GM21723 (cell line): ENCODE measurements around the gene NTN5.
"Not testable (repeated sequence)": the region's sequence is repeated elsewhere in the genome, so short reads cannot be mapped to it uniquely, and the experiment has no call there.

Source experiments
- ATAC-seq: cut with Tn5 transposase; IDR thresholded peaks from one replicate; pipeline ENCODE4 v1.9.1; 2021; ENCODE audit warnings: mild to moderate bottlenecking, moderate library complexity; ENCODE audit not compliant: unreplicated experiment

The NTN5 gene

DNA sequence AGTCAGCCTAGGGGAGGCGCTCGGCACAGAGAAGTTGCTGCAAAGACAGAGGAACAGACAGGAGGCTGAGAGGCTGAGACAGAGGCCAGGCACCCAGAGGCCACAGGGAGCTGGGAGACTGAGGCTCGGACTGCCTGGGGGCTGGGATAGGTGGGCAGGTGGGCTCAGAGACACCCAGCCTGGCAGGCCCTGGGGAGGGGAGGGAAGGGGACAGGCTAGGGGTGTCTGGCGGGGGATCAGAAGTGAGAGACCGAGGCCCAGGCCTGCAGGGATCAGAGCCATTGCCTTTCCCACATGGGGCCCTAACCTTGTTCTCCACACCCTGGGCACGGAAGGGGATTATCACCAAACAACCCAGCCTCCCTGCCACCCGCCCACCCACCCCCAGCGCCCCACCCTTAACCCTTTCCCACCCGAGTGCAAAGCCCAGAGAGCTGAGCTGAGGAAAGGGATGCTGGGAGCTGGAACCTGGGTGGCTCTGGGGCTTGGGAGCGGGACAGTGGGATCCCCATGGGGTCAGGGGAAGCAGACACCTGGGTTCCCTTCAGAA is 1.3 kb downstream of the NTN5 start:
- ATAC-seq, result no peak

DNA sequence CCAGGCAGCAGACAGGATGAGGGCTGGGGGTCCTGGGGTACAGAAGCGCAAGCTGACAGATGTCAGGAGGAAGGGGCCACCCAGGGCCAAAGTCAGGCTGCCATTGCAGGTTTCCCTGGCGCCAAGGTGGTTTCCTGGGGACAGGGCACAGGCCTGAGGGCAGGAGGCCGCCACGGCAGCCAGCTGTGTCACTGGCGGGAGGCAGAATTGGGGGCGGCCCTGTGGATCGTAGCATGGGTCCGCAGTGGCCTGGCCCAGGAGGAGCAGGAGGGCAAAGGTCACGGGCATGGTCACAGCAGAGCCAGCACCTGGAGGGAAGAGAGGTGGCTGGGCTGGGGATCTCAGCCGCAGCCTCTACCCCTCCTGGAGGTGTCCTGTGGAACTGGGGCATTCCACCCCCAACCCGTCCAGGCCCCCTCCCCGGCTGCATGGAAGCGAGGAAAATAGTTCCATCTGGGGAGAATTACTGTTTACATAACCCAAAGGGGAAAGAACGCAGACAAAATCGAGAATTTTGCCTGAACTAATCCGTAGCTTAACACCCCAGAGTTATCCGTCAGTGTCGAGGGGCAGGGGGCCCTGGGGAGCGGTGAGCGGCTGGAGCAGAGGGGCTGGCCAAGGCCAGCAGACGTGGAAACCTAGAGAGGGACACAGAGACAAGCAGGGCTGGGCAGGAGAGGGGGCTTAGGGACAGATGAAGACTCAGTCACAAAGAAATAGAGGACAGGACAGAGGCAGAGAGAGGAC is 1.9 kb downstream of the NTN5 start:
- no peak for ATAC-seq

DNA sequence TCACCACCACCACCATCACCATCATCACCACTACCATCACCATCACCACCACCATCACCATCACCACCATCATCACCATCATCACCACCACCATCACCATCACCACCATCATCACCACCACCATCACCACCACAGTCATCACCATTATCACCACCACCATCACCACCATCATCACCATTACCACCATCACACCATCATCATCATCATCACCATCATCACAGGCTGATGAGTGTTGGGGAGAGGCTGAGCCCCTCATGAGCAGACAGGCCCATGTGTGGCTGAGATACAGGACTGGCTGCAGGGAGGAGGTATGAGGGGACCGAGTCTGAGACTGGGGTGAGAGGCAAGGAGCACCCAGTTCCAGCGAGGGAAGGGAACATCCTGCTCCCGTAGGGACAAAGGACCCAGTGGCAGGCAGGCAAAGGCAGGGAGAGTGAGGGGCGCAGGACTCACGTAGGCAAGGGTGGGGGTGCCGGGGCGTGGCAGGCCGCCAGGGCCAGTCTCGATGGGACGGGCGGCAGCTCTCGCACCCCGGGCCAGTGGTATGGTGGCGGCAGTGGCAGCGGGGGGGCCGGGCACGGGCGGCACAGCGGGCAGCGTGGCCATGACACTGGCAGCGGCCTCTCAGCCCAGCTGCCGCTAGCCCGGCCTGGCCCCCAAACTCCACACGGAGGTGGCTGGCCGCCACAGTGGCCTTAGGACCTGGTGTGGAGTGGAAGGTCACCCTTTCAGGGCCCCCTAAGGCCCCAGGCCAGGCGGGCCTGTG is 2.7 kb downstream of the NTN5 start:
- no peak for ATAC-seq

DNA sequence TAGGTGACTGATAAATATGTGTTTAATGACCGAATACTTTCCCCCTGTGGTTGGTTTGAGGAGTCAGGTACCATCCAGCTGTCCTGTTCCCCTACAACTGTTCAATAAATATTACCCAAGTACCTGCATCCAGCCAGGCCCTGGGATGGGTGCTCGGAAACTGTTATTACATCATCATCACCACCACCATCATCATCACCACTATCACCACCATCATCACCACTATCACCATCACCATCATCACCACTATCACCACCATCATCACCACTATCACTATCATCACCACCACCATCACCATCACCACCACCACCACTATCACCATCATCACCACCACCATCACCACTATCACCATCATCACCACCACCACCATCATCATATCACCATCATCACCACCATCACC is 4.1 kb downstream of the NTN5 start:
- ATAC-seq, result no peak

DNA sequence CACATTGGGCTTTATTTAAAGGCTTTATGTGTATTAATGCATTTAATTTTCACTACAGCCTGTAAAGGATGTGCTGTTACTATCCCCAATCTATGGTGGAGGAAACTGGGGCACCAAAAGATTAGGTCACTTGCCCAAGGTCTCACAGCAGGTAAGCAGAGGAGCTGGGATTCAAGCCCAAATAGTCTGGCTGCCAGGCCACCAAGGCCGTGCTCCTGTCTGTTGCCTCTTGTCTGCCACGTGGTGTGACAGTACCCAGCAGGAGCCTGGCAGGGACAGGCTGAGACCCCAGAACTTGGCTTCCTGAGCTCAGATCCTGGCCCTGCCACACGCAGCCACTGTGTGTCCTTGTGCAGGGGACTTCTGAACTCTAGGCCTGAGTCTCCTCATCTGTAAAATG is 4.5 kb downstream of the NTN5 start:
- ATAC-seq, result no peak

DNA sequence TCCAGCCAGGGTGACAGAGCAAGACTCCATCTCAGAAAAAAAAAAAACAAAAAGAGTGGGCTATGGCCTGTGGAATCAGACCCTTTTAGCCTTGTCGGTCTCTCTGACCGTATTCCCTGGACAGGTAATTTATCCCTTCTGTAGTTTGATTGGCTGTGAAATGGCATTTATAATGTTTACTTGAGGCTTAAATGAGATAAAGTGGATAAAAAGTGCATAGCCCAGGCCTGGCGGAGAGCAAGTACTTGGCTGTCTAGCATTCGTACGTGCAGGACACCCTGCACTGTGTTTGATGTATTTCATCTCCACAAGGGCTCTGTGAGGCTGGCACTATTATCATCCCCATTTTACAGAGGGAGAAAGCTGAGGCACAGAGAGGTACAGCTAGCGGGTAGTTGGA is 7.0 kb downstream of the NTN5 start:
- ATAC-seq, result no peak

DNA sequence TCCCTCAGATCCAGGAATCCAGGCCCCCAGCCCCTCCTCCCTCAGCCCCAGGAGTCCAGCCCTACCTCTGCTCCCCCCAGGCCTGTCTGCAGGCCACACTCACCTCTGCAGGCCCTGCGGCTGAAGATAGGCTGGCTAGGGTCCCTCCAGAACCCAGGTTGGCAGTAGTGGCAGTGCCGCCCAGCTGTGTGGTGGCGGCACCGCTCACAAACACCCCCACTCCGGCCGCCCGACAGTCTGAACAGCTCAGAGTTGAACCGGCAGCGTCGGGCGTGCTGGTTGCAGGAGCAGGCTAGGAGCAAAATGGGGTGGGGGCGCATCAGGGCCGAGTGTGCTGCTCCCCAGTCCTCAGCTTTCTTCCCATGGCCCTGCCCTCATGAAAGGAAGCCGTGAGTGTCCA is 8.3 kb downstream of the NTN5 start:
- no peak for ATAC-seq

DNA sequence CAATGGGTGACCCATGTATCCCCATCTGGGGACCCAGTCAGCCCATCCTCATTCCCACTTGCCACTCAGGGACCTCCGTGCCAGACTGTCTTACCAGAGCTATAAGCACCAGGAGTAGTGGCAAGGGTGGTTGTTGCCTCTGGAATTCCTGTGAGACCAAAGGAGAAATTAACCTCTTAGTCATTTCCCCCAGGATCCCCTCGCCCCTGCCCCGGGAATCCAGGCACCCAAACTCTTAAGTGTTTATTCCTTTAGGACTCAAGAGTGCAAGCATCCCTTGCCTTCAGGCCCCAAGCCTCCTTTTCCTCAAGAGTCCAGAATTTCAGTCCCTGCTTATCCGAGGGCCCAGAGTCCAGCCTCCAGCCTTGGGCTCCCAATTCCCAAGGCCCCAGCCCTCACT is 9.2 kb downstream of the NTN5 start:
- no peak for ATAC-seq

DNA sequence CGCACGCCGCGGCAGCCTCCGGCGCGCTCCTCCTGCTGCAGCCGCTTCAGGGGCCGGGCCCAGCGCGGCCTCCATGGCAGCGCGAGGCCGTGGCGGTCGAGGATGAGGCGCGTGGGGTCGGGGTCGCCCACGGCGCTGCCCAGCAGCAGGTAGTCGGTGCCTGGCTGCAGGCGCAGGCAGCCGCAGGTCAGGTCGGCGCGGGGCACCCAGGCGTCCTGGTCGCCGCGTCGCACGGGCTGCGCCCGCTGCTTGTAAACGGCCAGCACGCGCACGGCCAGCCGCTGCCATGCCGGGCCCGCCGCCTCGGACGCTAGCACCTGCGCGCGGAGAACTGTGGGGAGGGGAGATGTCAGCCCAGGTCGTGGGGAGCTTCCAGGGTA is 11.1 kb downstream of the NTN5 start:
- ATAC-seq, result no peak

DNA sequence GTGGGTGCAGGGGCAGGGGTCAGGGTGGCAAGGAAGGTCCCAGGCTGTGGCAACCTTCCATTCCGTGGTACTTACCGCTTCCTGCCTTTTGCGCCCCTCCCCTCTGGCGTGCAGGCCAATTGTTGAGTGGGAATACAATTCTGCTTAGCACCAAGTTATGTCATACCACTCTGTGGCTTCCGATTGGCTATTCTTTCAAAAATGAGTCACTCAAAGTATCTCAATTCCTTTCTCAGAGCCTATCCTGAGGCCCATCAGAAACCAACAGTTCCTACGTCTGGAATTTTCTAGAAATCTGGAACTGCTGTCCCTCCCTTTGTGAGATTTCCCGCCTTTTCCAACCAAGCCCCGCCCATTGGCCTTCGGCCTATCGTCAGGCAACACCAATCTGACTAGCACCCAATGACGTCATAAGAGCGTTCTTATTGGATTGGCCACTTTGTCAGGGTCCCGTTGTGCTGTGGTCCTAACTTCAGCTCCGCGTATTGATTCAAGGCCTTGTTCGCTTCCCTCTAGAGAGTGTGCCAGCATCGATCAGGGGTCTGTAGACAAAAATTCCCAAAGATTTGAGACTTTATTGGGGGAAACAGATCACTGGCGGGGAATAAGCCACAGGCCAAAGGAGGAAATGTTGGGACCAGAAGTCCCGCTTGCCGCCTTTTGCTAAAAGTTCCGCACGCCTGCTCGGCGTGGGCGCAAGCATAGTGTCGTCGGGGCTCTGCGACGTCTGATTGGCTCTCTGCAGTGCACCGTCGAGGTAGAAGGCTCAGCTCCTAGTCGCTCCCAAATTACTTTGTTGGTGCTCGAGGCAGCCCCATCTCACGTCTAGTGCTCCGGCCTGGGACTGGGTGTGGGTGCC is 11.7 kb downstream of the NTN5 start:
- peak; percentile 81 for ATAC-seq

DNA sequence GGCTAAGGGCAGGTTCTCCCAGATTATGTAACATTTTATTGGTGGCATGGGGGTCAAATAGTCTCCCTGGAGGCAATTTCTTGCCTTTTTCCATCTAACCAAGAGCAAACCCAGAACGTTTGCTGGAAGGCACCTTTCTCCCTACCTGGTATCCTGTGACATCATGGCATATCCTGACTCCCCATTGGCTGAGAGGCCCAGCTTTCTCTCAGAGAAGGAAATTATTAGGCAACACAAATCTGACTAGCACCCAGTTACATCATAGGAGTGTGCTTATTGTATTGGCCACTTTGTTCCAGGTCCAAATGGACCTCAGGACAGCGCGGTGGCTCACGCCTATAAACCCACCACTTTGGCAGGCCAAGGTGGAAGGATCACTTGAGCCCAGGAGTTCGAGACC is 13.0 kb downstream of the NTN5 start:
- ATAC-seq, result no peak

DNA sequence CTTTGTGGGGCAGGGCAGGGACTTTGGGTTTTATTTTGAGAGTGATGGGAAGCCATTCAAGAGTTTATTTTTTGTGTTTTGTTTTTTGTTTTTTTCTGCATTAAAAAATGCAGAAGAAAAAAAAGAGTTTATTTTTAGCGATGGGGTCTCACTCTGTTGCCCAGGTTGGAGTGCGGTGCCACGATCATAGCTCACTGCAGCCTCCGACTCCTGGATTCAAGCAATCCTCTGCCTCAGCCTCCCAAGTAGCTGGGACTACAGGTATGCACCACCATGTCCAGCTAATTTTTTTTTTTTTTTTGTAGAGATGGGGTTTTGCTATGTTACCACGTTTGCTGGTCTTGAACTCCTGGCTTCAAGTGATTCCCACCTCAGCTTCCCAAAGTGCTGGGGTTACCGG is 14.3 kb downstream of the NTN5 start:
- no peak for ATAC-seq

DNA sequence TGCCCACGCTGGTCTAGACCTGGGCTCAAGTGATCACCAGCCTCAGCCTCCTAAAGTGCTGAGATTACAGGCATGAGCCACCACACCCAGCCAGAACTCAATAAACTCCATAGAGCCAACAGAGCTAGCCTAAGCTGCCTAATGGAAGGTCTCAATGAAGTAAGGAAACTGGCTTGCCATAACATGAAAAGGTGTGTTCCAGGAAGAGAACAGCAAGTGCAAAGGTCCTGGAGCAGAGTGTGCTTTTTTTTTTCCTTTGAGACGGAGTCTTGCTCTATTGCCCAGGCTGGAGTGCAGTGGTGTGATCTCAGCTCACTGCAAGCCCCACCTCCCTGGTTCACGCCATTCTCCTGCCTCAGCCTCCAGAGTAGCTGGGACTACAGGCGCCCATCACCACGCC is 15.0 kb downstream of the NTN5 start:
- ATAC-seq, result not testable (repeated sequence)

DNA sequence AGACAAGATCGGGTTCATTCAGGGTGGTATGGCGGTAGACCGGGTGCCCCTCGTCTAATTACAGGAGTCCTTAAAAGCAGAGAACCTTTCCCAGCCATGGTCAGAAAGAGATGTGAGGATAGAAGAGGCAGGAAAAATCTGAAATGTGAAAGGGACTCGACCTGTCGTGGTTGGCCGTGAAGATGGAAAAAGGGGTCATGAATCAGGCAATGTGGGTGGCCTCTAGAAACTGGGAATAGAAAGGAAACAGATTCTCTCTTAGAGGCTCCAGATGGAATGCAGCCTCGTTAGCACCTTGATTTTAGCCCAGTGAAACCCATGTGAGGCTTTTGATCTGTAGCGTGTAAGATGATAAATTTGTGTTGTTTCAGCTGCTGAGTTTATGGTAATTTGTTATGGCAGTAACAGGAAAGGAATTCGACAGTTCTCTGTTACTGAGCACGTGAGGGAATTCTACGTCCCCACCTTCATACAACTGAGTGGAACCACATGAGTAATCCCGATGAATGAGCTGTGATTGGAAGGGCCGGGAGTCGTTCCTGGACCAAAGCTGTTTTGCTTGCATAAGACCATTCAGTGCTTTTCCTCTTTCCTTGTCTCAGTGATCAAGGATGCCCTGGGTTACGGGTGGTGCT is 15.9 kb downstream of the NTN5 start:
- no peak for ATAC-seq

DNA sequence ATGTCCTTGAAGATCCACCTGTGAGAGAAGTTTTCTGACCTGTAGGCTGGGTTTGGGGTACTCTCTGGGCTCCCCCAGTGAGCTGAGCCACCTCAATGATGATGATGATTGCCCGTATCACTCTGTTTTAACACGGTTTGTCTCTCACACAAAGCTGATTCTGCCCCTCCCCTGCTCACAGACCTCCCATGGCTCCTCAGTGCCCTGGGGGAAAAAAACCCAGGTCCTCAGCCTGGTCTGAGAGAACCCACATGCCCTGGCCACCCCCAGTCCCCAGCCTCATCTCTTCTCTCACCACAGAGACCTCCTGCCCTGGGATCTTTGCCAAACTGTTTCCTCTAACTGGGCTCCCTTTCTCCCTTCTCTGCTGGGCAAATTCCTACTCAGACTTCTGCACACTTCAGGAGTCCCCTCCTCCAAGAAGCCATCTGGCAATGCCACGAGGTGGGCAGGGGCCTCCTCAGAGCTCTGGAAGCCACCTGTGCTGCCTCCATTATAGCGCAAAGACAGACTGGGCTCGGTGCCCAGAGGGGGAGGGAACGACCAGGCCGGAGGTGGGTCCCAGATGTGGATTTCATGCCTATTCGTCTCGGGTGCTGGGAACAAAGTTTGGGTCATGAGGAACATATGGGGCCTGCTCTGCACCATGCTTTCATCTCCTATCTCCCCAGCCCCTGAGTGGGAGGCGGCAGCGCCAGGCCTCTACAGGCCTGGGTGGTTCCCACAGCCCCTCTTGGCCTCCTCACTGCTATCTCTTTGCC is 18.3 kb downstream of the NTN5 start:
- no peak for ATAC-seq

DNA sequence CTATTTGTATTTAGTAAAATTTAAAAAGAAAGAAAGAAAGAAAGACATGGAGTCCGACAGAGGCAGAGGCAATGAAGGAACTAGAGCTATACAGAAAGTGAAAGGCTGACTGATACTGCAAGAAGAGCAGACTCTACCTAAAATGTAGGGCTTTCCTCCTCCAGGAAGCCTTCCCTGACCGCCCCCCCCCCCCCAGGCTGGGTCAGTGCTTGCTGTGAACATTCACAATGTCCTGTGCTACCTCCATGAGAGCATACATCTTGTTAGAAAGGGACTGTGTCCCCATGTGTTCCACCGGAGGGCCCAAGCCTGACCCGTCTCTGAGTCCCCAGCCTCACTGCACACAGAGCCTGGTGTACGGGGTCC is 21.2 kb downstream of the NTN5 start:
- no peak for ATAC-seq

DNA sequence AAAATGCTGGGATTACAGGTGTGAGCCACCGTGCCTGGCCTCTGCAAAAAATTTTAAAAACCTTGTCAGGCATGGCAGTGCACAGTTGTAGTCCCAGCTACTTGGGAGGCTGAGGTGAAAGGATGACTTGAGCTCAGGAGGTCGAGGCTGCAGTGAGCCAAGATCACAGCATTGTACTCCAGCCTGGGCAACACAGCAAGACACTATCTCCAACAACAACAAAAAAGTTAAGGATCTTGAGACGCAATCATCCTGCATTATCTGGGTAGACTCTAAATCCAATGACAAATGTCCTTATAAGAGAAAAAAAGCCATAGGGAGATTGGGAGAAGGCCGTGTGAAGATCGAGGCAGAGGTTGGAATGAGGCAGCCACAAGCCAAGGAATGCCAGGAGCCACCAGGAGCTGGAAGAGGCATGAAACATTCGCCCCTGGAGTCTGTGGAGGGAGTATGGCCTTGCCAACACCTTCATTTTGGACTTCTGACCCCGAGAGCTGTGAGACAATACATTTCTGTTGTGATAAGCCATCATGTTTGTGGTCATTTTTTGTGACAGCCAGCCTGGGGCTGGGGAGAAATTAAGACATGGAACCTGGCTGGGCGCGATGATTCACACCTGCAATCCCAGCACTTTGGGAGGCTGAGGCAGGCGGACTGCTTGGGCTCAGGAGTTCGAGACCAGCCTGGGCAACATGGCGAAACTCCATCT is 21.7 kb downstream of the NTN5 start:
- no peak for ATAC-seq

DNA sequence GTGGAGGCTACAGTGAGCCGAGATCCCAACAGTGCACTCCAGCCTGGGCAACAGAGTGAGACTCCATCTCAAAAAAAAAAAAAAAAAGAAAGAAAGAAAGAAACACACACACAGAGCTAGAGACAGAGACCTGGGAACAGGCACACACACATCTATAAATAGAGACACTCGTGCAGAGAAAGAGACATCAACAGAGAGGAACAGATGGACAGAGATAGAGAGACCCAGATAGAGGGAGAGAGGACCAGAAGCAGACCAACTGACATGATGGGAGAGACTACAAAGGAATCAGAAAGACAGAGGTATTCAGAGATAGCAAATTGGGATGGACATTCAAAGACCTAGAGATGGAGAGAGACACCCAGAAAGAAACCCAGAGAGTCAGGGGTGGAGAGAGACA is 24.7 kb downstream of the NTN5 start:
- ATAC-seq, result no peak

DNA sequence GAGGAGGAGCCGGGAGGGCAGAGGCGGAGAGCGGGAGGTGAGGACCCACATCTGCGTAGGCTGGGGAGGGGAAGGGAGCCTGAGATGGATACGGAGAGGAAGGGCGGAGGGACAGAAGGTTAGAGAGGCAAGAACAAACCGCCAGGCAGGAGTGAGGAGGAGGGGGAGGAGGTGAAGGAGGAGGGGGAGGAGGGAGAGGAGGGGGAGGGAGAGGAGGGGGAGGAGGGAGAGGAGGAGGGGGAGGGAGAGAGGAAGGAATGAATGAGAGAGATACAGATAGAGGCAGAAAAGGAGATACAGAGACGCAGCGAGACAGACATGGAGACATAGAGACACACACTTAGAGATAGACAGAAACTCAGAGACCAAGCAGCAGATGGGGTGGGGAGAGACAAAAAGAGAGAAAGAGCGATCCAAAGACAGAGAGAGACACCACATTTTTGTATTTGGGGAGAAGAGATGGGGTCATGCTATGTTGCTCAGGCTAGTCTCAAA is 26.0 kb downstream of the NTN5 start:
- no peak for ATAC-seq
